T-helper 1 cell (primary cell): ENCODE results near the gene CPHXL.

ENCODE experiments used
- DNase-seq, 5 donors: peaks; one replicate each; pipeline ENCODE4 v3.0.0-alpha.2; 2012 to 2020
- total RNA-seq, 4 donors: gene quantifications; one replicate each; lab custom pipeline; 2026; lab: John Stamatoyannopoulos, UW

Gene CPHXL
- total RNA-seq, result 0 reads per million in 4 donors

- DNase-seq, result no peak
Measured at GRCh38 chr16:75726390-75726789, at the start of gene CPHXL. TSS of gene CPHXL (minus strand) at chr16:75726490. CDS start at chr16:75726442, 48 bp downstream.

DNA sequence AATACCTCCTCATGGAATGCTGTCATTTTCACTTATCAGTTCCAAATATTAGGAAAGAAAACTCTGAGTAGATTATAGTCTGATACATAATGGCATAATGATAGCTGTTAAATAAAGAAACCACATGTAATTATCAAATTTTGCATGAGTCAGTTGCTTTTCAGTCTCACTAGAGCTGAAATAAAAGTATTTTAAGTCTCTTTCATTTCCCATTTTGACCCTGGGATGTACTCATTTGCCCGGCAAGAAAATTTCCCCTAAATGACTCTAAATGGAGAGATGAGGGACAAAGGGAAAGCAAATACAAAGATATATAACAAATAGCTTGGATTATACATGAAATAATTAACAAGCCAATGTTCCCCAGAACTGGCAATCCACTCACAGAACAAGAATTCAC lies 47.9 kb upstream of the CPHXL start:
- no peak for DNase-seq

GRCh38 chr16:75770051-75770450 lies 43.8 kb upstream of the CPHXL start:
- DNase-seq, result no peak

DNA sequence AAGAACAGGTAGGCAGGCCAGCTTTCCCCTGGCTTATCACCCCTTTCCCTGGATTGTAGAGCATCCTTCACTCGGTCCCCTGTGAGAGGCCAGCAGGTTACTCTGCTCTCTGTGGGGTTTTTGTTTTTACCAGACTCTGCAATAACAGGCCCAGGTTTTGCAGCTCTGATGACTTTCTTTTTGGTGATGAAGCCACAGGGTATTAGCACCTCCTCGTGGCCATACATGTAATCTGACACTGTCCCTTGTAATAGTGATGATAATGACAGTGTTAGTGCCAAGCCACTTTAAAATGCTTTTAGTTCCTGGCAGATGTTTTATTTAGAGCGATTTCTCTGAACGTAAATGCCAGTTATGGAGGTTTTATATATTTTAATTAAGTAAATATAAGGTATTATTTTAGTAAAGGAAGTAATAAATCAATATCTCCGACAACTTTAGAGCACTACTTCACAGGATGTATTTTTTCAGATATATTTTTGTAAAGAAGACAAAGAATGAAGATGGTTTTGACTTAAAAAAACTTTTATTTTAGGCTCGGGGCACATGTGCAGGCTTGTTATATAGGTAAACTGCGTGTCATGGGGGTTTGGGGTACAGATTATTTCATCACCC lies 38.0 kb upstream of the CPHXL start:
- DNase-seq, result peak in 4 of 5 donors; percentile 31 to 69 (median 41)

DNA sequence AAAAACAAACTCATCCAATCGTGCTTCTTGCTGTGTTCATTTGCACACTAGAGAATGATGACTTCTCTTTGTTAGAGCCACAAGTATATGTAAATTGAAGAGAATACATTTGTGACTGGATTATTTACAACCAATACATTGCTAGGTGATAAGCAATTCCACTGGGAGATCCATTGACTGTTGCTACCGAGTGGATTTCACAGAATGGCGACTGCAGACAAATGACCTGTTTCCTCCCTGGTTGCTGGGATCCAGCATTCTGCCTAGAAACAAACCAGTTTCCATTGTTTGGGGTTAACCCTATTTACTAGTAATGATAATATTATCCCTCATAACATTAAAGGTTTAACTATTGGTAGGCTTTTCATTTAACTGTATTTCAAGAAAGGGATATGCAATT lies 36.9 kb upstream of the CPHXL start:
- no peak for DNase-seq

- DNase-seq, result no peak
Measured at GRCh38 chr16:75762746-75763145, 36.5 kb upstream of the CPHXL start.

- DNase-seq, result peak in 1 of 5 donors; percentile 8
Measured at GRCh38 chr16:75761108-75761507, 34.8 kb upstream of the CPHXL start.

- DNase-seq, result no peak
Measured at GRCh38 chr16:75760018-75760519, 33.8 kb upstream of the CPHXL start.

DNA sequence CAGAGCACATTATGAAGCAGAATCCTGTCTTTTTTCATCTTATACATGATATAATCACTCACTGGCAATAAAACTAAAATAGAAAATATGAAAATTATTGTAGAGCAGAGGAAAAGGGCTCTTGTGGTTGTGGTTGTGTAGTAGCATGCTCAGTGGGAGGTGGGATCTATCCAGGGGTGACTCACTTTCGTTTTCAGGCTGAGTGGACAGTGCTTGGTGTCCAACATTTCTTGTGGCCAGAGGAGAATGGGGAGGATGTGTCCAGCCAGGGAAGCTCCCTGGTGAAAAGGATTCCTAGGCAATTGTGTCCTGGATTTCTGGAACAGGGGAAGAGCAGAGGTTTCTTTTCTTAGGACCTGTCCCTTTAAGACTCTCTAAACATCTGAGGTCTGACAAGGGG lies 31.9 kb upstream of the CPHXL start:
- DNase-seq, result no peak

DNA sequence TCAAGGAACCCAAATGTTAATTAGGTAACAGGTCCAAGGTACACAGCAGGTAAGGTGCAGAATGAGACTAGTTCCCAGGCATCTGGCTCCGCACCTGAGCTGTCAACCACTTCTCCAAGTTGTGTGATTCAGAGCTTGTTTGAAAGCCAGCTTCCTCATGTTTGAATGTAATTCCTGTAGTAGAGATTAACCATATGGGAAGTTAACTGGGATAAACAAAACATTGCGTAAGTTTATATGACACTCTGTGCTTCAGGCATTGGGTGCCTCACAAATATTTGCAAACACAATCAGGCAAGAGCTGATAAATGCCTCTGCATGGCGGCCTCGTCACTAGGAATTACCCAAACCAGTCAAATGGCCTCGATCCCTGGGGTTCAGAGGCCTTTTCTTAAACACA lies 27.9 kb upstream of the CPHXL start:
- no peak for DNase-seq

GRCh38 chr16:75750528-75750927 lies 24.2 kb upstream of the CPHXL start:
- no peak for DNase-seq

GRCh38 chr16:75746359-75746758 lies 20.1 kb upstream of the CPHXL start:
- no peak for DNase-seq

DNA sequence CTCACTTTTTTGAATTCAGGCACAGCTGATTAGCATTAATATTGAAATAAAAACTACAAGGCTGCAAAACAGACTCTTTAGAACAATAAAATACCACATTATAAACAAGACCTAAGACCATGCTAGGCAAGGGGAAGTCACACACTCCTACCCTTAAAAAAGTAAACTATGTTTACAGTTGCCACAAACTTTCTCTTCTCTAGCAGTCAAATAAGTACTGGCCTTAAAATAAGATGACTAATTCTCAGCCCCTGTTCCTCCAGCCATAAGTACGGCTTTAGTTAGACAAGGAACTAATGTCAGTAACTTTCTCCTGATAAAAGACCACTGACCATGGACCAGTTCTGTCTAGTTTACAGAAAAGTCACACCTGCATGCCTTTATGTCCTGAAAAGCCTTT lies 19.5 kb upstream of the CPHXL start:
- DNase-seq, result no peak

- no peak for DNase-seq
Measured at GRCh38 chr16:75745242-75745641, 19.0 kb upstream of the CPHXL start.

GRCh38 chr16:75742424-75743047 lies 16.2 kb upstream of the CPHXL start:
- DNase-seq, result no peak

DNA sequence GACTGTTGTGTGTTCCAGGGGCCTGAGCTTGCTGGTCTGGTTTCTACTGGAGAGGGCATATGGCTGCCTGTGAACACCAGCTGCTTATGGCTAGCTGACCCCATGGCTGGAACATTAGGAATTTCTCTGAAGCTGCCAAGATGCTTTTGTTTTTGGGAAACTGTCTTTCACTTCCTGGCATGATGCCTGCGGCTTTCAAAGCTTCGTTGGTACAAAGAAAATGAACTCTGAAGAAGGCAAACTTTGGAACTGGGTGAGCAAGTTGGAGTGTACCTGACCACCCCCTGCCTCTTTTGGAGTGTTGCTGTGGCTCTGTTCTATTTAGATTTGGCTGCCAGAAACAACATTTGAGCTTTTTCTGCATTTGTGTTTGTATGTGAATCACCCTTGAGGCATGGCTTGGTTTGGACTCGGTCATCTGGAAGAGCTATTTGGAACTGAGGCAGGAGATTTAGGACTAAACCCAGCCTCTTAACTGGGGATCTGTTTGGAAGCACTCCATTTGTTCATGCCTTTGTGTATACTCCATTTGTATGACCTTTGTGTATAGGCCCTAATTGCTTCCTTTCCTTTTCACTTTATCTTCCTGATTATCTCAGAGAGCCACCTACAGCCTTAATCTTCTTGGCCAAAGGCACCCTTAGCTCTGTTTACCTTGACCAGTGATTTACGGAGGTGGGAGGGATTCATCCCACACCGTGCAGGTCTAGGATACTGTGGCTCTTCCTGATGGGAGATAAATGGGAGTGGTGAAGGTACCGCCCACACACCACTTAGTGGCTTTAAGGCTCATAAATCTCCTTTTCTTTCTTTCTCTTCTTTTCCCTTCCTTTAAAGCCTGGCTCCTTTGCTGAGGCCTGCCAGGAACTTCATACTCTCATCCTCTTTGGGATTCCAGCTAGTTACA lies 7.3 kb upstream of the CPHXL start:
- no peak for DNase-seq

DNA sequence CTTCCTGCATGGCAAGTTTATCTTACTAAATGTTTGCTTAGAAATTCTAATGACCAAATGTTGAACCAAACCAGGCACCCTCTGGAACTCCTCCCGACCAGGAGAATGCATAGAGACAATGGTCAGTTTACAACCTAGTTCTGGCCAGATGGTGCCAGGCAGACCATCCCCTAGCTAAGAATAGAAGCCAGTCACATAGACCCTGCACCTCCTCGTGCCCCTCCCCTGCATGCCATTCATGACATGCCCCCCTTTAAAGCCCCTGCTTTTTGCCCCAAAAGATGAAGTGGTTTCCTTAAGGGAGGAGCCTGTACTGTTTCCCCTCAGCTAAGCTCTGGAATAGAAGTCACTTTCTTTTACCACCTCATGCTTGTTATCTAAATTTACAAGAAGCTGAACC lies 6.6 kb upstream of the CPHXL start:
- no peak for DNase-seq

DNA sequence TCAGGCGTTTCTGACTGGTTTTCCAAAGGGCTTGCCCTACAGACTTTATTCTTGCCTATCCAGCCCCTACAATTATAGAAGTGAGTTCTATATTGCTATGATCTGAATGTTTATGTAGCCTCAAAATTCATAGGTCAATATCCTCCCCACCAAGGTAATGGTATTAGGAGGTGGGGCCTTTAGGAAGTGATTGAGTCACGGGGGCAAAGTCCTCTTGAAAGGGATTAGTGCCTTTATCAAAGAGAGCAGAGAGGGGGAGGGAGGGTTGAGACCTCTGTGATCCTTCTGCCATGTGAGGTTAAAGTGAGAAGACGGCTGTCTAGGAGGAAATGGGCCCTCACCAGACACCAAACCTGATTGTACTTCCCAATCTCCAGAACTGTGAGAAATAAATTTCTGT lies 931 bp upstream of the CPHXL start:
- DNase-seq, result no peak

GRCh38 chr16:75718452-75718851 lies 7.8 kb downstream of the CPHXL start:
- no peak for DNase-seq

DNA sequence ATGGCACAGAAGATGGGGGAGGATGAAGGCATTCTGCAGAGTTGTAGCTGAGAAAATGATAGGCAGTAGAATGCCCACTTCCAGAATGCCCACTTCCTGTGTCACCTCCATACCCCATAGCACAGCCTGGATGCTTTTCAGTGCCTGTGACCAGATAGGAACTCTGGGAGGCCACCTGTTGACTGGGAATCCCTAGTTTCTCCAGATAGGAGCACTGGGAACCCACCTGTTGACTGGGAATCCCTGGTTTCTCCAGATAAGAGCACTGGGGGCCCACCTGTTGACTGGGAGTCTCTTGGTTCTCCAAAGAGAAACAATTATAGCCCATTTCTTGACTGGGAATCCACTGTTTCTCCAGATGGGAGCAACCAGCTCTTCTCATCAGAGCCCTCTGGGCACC lies 11.6 kb downstream of the CPHXL start:
- no peak for DNase-seq

GRCh38 chr16:75710344-75710743 lies 15.9 kb downstream of the CPHXL start:
- DNase-seq, result no peak

DNA sequence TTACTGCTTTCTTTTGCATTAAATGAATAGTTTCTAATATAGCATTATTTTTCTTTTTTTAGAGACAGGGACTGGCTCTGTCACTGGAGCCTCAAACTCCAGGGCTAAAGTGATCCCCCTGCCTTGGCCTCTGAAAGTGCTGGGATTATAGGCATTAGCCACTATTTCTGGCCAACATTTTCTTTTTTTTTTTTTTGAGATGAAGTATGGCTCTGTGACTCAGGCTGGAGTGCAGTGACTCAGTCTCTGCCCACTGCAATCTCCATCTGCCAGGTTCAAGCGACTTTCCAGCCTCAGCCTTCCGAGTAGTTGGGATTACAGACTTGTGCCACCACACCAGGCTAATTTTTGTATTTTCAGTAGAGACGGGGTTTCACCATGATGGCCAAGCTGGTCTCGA lies 23.0 kb downstream of the CPHXL start:
- no peak for DNase-seq

GRCh38 chr16:75702242-75702641 lies 24.0 kb downstream of the CPHXL start:
- no peak for DNase-seq

- no peak for DNase-seq
Measured at GRCh38 chr16:75701361-75701760, 24.9 kb downstream of the CPHXL start, which contains the start of gene DUXB. TSS of gene DUXB (minus strand) at chr16:75701461. CDS start at chr16:75701418, 43 bp downstream.
